Liver (tissue), 3 donors: ENCODE measurements around the gene RPL5.

Source experiments
- CTCF ChIP-seq: fragments of 150-350 bp; IDR thresholded peaks from 2 replicates; pipeline ENCODE4 v1.5.1; 2017; ENCODE audit warnings: improper control_type of control experiment, low read depth, low read length; ENCODE audit not compliant: missing input control
- EGR1 ChIP-seq, 2 donors: IDR thresholded peaks; 2 replicates each; pipeline ENCODE4 v1.6.1; 2016 to 2018; ENCODE audit warnings: antibody characterized with exemption in 2 of 2, low read depth in 2 of 2
- FOXA2 ChIP-seq: IDR thresholded peaks from 2 replicates; pipeline ENCODE4 v1.6.1; 2016; ENCODE audit warnings: antibody characterized with exemption
- GABPA ChIP-seq, 2 donors: IDR thresholded peaks in 1 of 2; conservative IDR thresholded peaks in 1 of 2; 2 replicates each; pipeline ENCODE4 v1.6.1; 2016; ENCODE audit warnings: antibody characterized with exemption in 2 of 2, mild to moderate bottlenecking in 1 of 2, moderate library complexity in 1 of 2
- HNF4A ChIP-seq, 2 donors: conservative IDR thresholded peaks; 2 replicates each; pipeline ENCODE4 v1.6.1; 2016; ENCODE audit warnings: antibody characterized with exemption in 2 of 2, mild to moderate bottlenecking in 2 of 2
- JUND ChIP-seq, 2 donors: IDR thresholded peaks; 2 replicates each; pipeline ENCODE4 v1.6.1; 2016; ENCODE audit warnings: antibody characterized with exemption in 2 of 2
- RAD21 ChIP-seq, 2 donors: IDR thresholded peaks; 2 replicates each; pipeline ENCODE4 v1.6.1; 2016; ENCODE audit warnings: antibody characterized with exemption in 2 of 2, mild to moderate bottlenecking in 2 of 2
- REST ChIP-seq: IDR thresholded peaks from 2 replicates; pipeline ENCODE4 v1.6.1; 2016; ENCODE audit warnings: antibody characterized with exemption, mild to moderate bottlenecking
- YY1 ChIP-seq: IDR thresholded peaks from 2 replicates; pipeline ENCODE4 v1.6.1; 2016; ENCODE audit warnings: antibody characterized with exemption, mild to moderate bottlenecking
- TF ChIP-seq, protein P1 (sequence below): IDR thresholded peaks from 2 replicates; pipeline ENCODE4 v1.6.1; 2016; ENCODE audit warnings: antibody characterized with exemption
- donor health status: healthy.
- donor health status: healthy.

- TF ChIP-seq FOXA2 (no peak), CTCF (no peak), GABPA (IDR thresholded peaks at IDR 0.05 in 1 of 2, conservative IDR thresholded peaks at IDR 0.05 in 1 of 2) (no peak), RAD21 (IDR thresholded peaks at IDR 0.05) (no peak), HNF4A (conservative IDR thresholded peaks at IDR 0.05) (no peak), JUND (IDR thresholded peaks at IDR 0.05) (no peak), REST (no peak), EGR1 (IDR thresholded peaks at IDR 0.05; ENCODE audit: low read depth in 2 of 2) (no peak), YY1 (no peak)
- TF ChIP-seq, protein P1, sequence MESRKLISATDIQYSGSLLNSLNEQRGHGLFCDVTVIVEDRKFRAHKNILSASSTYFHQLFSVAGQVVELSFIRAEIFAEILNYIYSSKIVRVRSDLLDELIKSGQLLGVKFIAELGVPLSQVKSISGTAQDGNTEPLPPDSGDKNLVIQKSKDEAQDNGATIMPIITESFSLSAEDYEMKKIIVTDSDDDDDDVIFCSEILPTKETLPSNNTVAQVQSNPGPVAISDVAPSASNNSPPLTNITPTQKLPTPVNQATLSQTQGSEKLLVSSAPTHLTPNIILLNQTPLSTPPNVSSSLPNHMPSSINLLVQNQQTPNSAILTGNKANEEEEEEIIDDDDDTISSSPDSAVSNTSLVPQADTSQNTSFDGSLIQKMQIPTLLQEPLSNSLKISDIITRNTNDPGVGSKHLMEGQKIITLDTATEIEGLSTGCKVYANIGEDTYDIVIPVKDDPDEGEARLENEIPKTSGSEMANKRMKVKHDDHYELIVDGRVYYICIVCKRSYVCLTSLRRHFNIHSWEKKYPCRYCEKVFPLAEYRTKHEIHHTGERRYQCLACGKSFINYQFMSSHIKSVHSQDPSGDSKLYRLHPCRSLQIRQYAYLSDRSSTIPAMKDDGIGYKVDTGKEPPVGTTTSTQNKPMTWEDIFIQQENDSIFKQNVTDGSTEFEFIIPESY = no peak
These were observed 34.5 kb upstream of the RPL5 start for GRCh38 chr1:92797297-92797696.
